WTC11 (cell line): Measurements from ENCODE around the gene CLEC16A.

Experiments
- ATF6 ChIP-seq: sonication (generic); formaldehyde crosslinking; IDR thresholded peaks from 2 replicates; pipeline ENCODE4 v1.8.1; 2023; ENCODE audit warnings: mild to moderate bottlenecking, missing genetic modification reagents
- CBFB ChIP-seq: sonication (generic); formaldehyde crosslinking; IDR thresholded peaks from 2 replicates; pipeline ENCODE4 v1.8.1; 2022; ENCODE audit warnings: mild to moderate bottlenecking, low read depth, missing genetic modification reagents
- CTCF ChIP-seq: fragments of 200-600 bp; IDR thresholded peaks from 2 replicates; pipeline ENCODE4 v1.8.0; 2022; ENCODE audit warnings: antibody characterized with exemption
- E2F4 ChIP-seq: sonication (generic); formaldehyde crosslinking; IDR thresholded peaks from 2 replicates; pipeline ENCODE4 v1.8.1; 2022; ENCODE audit warnings: low read depth, mild to moderate bottlenecking, moderate library complexity, missing genetic modification reagents, borderline replicate concordance
- IRF1 ChIP-seq: sonication (generic); formaldehyde crosslinking; IDR thresholded peaks from 2 replicates; pipeline ENCODE4 v1.8.0; 2023; ENCODE audit warnings: missing genetic modification reagents
- MAX ChIP-seq: sonication (generic); formaldehyde crosslinking; IDR thresholded peaks from 2 replicates; pipeline ENCODE4 v1.8.0; 2022; ENCODE audit warnings: mild to moderate bottlenecking, missing genetic modification reagents
- NFE2L1 ChIP-seq: sonication (generic); formaldehyde crosslinking; IDR thresholded peaks from 2 replicates; pipeline ENCODE4 v1.8.1; 2023; ENCODE audit warnings: missing genetic modification reagents
- NFYB ChIP-seq: sonication (generic); formaldehyde crosslinking; conservative IDR thresholded peaks from 2 replicates; pipeline ENCODE4 v1.8.0; 2022; ENCODE audit warnings: low read depth, missing genetic modification reagents
- ZBTB43 ChIP-seq: sonication (generic); formaldehyde crosslinking; IDR thresholded peaks from 2 replicates; pipeline ENCODE4 v1.8.1; 2023; ENCODE audit warnings: mild to moderate bottlenecking, missing genetic modification reagents

- TF ChIP-seq NFE2L1: no peak
- no peak for TF ChIP-seq CTCF
- TF ChIP-seq CBFB (CRISPR knock-in tag): no peak
- TF ChIP-seq ATF6 (CRISPR knock-in tag): no peak
- TF ChIP-seq IRF1 (CRISPR knock-in tag): no peak
- TF ChIP-seq E2F4 (CRISPR knock-in tag): no peak
- TF ChIP-seq NFYB: no peak
- no peak for TF ChIP-seq ZBTB43 (CRISPR knock-in tag)
- TF ChIP-seq MAX (CRISPR knock-in tag): no peak
Measured at GRCh38 chr16:11050536-11050935, 106.2 kb downstream of the CLEC16A start.
